Suprapubic skin (tissue), 3 donors: ENCODE results near the gene RGMA.

Source experiments
- CTCF ChIP-seq, 2 donors: fragments of 200-600 bp in 1 of 2; fragments of 450-650 bp in 1 of 2; sonication (generic) in 1 of 2; IDR thresholded peaks; one replicate each; pipeline ENCODE4 v1.5.1; 2016 to 2019; ENCODE audit warnings: antibody characterized with exemption in 2 of 2, mild to moderate bottlenecking in 1 of 2, moderate library complexity in 1 of 2
- EP300 ChIP-seq: sonication (generic); formaldehyde crosslinking; IDR thresholded peaks from one replicate; pipeline ENCODE4 v1.6.1; 2017; ENCODE audit warnings: antibody characterized with exemption
- POLR2A ChIP-seq, 2 donors: fragments of 450-650 bp; IDR thresholded peaks; one replicate each; pipeline ENCODE4 v1.6.1; 2017; ENCODE audit warnings: antibody characterized with exemption in 2 of 2, mild to moderate bottlenecking in 2 of 2, moderate library complexity in 2 of 2

DNA sequence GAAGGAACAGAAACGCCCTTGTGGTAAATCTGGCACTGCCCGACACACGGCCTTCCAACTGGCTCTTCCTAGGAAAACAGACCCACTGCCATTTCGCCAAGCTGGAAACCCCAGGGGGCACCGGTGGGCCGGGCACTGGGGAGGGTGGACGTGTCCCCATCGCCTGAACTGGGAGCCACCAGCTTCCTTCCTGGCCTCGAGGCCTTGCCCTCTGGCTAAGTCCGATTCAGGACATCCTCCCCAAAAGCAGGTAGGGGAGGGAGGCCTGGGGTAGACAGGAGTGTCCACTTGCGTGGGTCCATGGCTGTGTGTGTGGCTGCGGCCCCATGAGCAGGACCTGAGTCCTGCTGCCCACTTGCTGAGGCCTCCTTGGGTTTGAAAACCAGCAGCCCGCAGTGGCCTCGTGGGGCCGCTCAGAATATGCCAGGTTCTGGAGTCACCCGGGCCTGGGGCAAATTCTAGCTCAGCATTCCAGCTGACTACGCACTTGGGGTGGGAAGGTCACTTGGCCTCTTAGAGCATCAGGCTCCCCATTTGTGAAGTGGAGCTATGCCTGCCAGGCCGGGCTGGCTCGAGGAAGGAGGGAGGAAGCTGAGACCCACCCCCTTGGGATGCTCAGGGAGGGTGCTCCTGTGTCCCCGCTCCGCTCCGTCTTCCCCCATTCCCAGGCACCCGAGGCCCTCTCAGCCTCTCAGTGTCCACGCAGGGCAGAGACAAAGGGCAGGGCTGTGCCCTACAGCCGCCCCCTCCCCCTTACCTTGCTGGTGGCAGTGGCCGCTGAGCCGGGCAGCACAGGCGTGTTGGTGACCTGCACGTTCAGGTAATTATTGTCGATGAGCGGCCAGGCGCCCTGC is 37.5 kb downstream of the RGMA start:
- TF ChIP-seq CTCF (IDR thresholded peaks at IDR 0.05) = no peak
- no peak for TF ChIP-seq POLR2A (IDR thresholded peaks at IDR 0.05)
- TF ChIP-seq EP300 = no peak
